KMS-11 (cell line): ENCODE measurements around the gene MBD1.

ENCODE experiments used
- H2AFZ ChIP-seq: fragments of 200-600 bp; sonication (generic); 2 replicates; pipeline ENCODE4 v1.6.1; 2016; ENCODE audit warnings: antibody characterized with exemption, mixed run types, low read depth
- H3K27ac ChIP-seq: fragments of 200-600 bp; sonication (generic); 2 replicates; pipeline ENCODE4 v1.6.1; 2016; ENCODE audit warnings: mild to moderate bottlenecking, mixed run types
- H3K27me3 ChIP-seq: fragments of 200-600 bp; sonication (generic); 2 replicates; pipeline ENCODE4 v1.6.1; 2017; ENCODE audit warnings: mild to moderate bottlenecking, low read depth, mixed run types, moderate library complexity; ENCODE audit not compliant: insufficient read depth
- H3K36me3 ChIP-seq: fragments of 200-600 bp; sonication (generic); 2 replicates; pipeline ENCODE4 v1.6.1; 2017; ENCODE audit warnings: mild to moderate bottlenecking, mixed run types; ENCODE audit not compliant: insufficient read depth
- H3K4me1 ChIP-seq: fragments of 200-600 bp; sonication (generic); 2 replicates; pipeline ENCODE4 v1.6.1; 2016; ENCODE audit warnings: mild to moderate bottlenecking, low read depth, mixed run types; ENCODE audit not compliant: poor library complexity, severe bottlenecking
- H3K4me2 ChIP-seq: fragments of 200-600 bp; sonication (generic); 2 replicates; pipeline ENCODE4 v1.7.0; 2016; ENCODE audit warnings: mild to moderate bottlenecking, mixed run types
- H3K4me3 ChIP-seq: fragments of 200-600 bp; sonication (generic); IDR thresholded peaks from 2 replicates; pipeline ENCODE4 v1.6.1; 2017; ENCODE audit warnings: low read depth, low read length, mixed read lengths; ENCODE audit not compliant: insufficient read depth
- H3K79me2 ChIP-seq: fragments of 200-600 bp; sonication (generic); 2 replicates; pipeline ENCODE4 v1.6.1; 2016; ENCODE audit warnings: low read depth, mixed run types; ENCODE audit not compliant: insufficient read depth
- H3K9ac ChIP-seq: fragments of 200-600 bp; sonication (generic); 2 replicates; pipeline ENCODE4 v1.6.1; 2016; ENCODE audit warnings: mild to moderate bottlenecking, mixed run types
- H4K20me1 ChIP-seq: fragments of 200-600 bp; sonication (generic); 2 replicates; pipeline ENCODE4 v1.6.1; 2016; ENCODE audit warnings: mild to moderate bottlenecking, mixed run types; ENCODE audit not compliant: insufficient read depth
- CTCF ChIP-seq: fragments of 200-600 bp; sonication (generic); conservative IDR thresholded peaks from 2 replicates; pipeline ENCODE4 v1.6.1; 2017; ENCODE audit warnings: low read depth, mild to moderate bottlenecking, antibody characterized with exemption, low read length, moderate library complexity, mixed read lengths

Gene MBD1

DNA sequence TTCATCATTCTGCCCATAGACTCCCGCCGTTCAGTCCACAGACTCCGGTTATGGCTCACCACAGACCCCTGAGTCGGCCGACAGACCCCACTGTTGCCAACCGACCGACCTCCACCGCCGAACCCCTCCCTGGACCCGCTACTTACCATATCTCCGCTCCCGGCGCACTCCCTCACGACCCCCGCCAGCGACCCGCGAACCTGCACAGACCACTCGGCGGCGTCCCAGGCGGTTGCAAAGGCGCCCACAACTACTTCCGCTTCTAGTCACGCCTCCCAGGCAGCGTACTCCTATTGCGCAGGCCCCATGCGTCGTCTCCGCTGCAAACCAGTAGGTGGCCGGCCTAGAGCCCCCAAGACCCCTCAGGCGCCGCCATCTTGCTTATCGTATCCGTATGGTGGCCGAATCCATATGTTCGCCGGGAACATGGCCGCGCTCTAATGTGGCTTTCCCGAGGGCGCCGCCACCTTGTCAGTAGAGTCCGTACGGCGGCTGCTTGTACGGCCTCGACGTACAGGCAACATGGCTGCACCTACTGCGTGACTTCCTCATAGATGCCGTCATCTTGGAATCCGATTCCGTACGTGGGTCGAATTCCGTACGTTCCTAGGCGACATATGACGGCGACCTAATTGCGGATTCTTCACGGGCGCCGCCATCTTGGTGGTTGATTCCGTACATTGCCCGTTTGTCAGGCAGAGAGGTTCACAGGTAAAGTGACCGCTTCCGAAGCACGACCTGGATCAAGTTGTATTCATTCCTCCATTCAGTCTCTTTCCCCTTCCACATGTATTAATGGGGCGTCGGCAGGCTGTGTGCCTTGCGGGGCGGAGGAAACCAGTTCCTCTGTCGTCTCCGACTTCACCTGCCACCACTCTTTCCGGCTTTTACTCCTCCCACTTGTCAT lies 6.4 kb upstream of the MBD1 start, which contains the start of gene CXXC1:
Gene CXXC1 (minus strand): TSS at position 252 of the 907 bp plus-strand sequence. CDS start 103 bp downstream, at position 149.
- Histone ChIP-seq H3K4me1 (peaks cover 15% of the 10 kb centered on the region), H3K4me3 (no peak within 1 kb of the TSS), H3K36me3 (no peaks in the 10 kb centered on the region), H3K9ac (peak within 1 kb of the TSS; percentile 76), H4K20me1 (no peaks in the 10 kb centered on the region), H3K79me2 (peaks cover 17% of the 10 kb centered on the region; the same call in 1 of the 2 replicates), H2AFZ (peak within 1 kb of the TSS; percentile 93), H3K27ac (peak within 1 kb of the TSS; percentile 60), H3K27me3 (no peaks in the 10 kb centered on the region), H3K4me2 (peak within 1 kb of the TSS; percentile 97)
- peak; percentile 43; the same call in 1 of the 2 replicates for TF ChIP-seq CTCF

GRCh38 chr18:50287028-50287440 lies 5.7 kb upstream of the MBD1 start:
- Histone ChIP-seq H2AFZ (peak overlapping the region; percentile 62), H4K20me1 (no peaks in the 10 kb centered on the region), H3K27ac (peak overlapping the region; percentile 60; the same call in 1 of the 2 replicates), H3K4me2 (peak overlapping the region; percentile 81), H3K4me3 (no peak overlapping the region), H3K79me2 (peaks cover 17% of the 10 kb centered on the region; the same call in 1 of the 2 replicates), H3K4me1 (peaks cover 18% of the 10 kb centered on the region), H3K27me3 (no peaks in the 10 kb centered on the region), H3K9ac (peak overlapping the region; percentile 76), H3K36me3 (no peaks in the 10 kb centered on the region; the same call in 1 of the 2 replicates)
- no peak for TF ChIP-seq CTCF

- no peaks in the 10 kb centered on the region; the same call in 1 of the 2 replicates for H3K36me3 ChIP-seq
- H3K79me2 ChIP-seq, result peaks cover 17% of the 10 kb centered on the region; the same call in 1 of the 2 replicates
- no peak overlapping the region for H2AFZ ChIP-seq
- no peak overlapping the region for H3K27ac ChIP-seq
- H3K27me3 ChIP-seq, result no peaks in the 10 kb centered on the region
- no peak overlapping the region for H3K4me3 ChIP-seq
- peak overlapping the region; percentile 76; the same call in 1 of the 2 replicates for H3K9ac ChIP-seq
- H3K4me1 ChIP-seq, result peaks cover 20% of the 10 kb centered on the region
- H4K20me1 ChIP-seq, result no peaks in the 10 kb centered on the region
- H3K4me2 ChIP-seq, result peak overlapping the region; percentile 81
- TF ChIP-seq CTCF, result no peak
Measured at GRCh38 chr18:50286391-50287027, 5.2 kb upstream of the MBD1 start.

DNA sequence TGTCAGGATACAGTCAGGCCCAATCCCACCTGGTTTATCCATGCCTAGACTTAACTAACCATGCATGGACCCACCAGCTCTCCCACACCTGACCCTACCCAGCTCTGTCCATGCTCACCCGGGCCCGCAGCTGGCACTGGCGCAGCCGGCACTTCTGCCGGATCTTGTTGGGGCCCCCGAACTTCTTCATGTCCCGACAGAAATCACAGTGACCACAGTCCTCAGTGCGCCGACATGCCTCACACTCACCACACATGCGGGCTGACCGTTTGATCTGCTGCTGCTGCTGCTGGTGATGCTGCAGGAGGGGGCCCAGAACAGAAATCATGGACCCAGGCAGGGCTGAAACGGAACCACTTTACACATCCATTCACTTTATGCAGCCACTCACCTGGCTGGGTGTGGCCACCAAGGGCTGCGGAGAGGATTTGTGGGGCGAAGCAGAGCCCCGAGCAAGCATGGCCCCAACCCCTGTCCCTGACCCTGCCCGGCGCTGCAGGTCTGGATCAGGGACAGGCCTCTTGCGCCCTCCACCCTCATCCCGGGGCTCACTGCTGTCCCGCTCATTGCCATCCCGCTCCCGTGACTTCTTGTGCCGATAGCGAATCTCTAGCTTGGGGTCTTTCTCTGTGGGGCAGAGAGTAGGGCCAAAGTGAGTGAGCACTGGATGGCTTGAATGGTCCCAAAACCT lies 4.5 kb upstream of the MBD1 start:
- TF ChIP-seq CTCF, result no peak
- H3K9ac ChIP-seq, result no peak overlapping the region
- peaks cover 20% of the 10 kb centered on the region for H3K4me1 ChIP-seq
- no peaks in the 10 kb centered on the region; the same call in 1 of the 2 replicates for H3K36me3 ChIP-seq
- no peaks in the 10 kb centered on the region for H4K20me1 ChIP-seq
- H3K27ac ChIP-seq, result no peak overlapping the region
- no peak overlapping the region for H3K4me3 ChIP-seq
- peaks cover 22% of the 10 kb centered on the region for H3K79me2 ChIP-seq
- no peaks in the 10 kb centered on the region for H3K27me3 ChIP-seq
- no peak overlapping the region for H2AFZ ChIP-seq
- no peak overlapping the region for H3K4me2 ChIP-seq
